NCI-H187 treated with DMSO at 0.1 percent for 48 hours (cell line): ENCODE data around the gene C2CD2L.
"Not testable (repeated sequence)": the region's sequence is repeated elsewhere in the genome, so short reads cannot be mapped to it uniquely, and the experiment has no call there.

Experiments used
- DNase-seq: peaks from one replicate; lab custom pipeline; 2025; lab: John Stamatoyannopoulos, UW

The C2CD2L gene

DNA sequence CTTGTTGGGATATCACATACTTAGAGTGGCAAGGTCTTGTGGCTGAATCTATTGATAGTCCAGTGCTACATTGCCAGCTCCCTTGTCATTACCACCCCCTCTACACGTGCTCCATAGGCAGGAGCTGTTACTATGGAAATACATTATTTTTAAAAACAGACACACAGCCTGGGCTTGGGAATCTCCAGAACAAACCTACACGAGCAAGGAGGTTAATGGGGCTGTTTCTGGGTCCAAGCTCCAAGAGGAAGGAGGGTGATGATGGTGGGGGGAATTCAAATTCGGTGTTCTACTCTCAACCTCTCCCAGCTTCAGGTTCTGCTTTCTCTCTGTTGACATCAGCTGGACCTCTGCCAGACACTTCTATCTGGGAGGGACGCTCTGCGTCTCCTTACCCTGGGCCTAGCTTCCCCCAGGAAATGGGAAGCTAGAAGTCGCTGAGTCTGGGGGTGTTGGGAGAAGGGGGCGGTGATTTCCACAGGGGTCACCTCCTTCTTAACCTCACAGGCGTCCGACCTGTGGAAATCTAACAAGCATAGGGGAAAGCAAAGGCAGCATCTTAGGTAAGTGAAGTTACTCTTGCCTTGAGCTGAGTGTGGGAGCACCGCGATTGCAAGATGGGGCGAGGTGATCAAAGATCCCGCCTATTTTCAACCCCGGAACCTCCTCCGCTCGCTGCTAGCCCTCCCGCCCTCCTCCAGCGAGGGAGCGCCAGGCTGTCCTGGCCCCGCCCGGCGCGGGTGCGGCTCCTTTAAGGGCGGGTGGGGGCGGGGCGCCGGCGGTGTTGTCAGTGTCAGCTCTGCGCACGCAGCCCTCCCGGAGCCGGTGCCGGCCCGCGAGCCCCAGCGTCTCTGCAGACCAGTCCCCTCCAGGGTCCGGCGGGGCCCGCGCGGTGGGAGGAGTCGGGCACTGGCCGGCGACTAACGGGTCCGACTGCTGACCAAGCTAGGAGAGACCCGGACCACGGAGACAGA is at the start of gene C2CD2L:
TSS of gene C2CD2L (plus strand) at position 781 of the 974 bp plus-strand sequence. CDS start 398 bp downstream, outside the sequence.
- DNase-seq: peak; percentile 43

DNA sequence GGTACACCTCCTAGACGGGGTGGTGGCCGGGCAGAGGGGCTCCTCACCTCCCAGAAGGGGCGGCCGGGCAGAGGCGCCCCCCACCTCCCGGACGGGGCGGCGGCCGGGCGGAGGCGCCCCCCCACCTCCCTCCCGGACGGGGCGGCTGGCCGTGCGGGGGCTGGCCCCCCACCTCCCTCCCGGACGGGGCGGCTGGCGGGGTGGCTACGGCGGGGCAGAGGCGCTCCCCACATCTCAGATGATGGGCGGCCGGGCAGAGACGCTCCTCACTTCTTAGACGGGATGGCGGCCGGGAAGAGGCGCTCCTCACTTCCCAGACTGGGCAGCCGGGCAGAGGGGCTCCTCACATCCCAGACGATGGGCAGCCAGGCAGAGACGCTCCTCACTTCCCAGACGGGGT is 48.0 kb upstream of the C2CD2L start:
- not testable (repeated sequence) for DNase-seq

DNA sequence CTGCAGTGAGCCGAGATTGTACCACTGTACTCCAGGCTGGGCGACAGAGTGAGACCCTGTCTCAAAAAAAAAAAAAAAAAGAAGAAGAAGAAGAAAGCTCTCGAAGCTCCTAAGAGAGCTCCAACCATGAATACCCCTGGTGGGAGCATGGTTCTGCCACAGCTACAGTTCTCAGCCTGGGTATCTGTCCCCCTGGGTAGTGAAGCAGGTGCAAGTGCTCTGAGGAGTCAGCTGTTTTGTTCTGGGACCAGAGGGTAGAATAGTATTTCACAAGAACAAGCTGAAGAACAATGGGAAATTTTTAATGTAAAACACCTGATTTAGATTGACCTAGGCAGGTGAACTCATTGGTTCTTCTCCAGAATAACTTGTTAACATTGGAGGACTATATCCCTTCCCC is 45.9 kb upstream of the C2CD2L start:
- DNase-seq: no peak

DNA sequence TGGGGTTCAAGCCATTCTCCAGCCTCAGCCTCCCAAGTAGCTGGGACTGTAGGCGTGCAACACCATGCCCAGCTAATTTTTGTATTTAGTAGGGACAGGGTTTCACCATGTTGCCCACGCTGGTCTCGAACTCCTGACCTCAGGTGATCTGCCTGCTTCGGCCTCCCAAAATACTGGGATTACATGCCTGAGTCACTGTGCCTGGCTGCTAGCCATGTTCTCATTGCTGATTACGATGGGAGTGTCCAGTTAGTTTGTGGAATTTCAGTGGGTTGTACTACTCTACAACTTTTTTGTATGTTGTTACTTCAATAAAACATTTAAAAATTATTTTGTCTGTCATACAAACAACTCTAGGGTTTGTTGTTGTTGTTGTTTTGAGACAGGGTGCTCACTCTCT is 44.4 kb upstream of the C2CD2L start:
- no peak for DNase-seq

DNA sequence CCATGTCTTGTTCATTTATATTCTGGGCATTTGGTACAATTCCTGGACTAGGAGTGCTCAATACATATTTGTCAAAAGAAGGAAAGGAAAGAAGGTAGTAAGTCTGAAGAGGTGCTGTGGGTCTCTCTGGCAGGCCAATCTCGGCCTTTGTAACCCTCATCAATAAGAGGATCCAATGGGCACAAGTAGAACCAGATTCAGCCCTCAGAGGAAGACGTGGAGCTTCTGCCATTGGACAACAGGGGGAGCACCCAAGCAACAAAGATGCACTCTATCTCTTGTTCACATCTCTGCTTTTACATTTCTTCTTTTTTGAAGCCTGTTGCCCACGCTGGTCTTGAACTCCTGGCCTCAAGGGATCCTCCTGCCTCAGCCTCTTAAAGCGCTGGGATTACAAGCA is 41.8 kb upstream of the C2CD2L start:
- no peak for DNase-seq

DNA sequence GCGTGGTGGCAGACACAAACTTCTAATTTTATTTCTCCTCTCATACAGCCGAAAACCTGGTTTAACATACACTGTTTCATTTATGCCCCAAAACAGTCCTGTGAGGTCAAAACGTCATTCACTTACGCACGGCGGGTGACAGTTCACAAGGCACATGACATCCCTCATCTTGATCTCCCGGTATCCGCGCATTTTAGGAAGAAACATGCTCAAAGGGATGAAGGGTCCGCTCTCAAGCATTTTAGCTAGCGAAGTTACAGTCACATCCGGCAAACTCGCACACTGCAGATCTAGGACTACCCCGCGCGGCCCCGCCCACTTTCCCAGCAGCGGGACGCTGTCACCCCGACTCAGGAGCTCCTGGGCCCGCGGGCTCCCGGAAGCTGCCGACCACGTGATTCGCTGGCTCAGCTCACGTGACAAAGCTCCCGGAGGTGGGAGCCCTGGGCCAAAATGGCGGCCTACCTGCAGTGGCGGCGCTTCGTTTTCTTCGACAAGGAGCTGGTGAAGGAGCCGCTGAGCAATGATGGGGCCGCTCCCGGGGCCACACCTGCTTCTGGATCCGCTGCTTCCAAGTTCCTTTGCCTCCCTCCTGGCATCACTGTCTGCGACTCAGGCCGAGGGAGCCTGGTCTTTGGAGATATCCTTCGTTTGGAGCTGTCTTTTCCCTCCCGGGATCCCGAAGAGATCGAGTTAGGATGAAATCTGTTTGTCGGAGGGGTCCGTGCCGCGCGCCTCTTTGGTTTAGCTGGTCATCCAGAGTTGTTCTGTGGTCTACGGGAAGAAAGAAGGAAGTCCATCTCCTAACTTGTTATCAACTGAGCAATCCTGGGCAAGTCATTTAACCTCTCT is 39.5 kb upstream of the C2CD2L start, which contains the start of gene VPS11:
TSS of gene VPS11 (plus strand) at position 448 of the 852 bp plus-strand sequence. CDS start at position 454, 6 bp downstream.
- DNase-seq: peak; percentile 69

DNA sequence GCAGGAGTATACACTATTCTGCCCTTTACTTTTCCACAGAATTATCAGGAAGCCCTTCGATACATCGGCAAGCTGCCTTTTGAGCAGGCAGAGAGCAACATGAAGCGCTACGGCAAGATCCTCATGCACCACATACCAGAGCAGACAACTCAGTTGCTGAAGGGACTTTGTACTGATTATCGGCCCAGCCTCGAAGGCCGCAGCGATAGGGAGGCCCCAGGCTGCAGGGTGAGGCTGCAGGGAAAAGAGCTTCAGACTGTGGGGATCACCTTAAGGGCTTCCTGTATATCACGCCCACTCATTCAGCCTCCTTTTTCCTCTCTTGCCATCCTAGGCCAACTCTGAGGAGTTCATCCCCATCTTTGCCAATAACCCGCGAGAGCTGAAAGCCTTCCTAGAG is 29.3 kb upstream of the C2CD2L start:
- DNase-seq: no peak

DNA sequence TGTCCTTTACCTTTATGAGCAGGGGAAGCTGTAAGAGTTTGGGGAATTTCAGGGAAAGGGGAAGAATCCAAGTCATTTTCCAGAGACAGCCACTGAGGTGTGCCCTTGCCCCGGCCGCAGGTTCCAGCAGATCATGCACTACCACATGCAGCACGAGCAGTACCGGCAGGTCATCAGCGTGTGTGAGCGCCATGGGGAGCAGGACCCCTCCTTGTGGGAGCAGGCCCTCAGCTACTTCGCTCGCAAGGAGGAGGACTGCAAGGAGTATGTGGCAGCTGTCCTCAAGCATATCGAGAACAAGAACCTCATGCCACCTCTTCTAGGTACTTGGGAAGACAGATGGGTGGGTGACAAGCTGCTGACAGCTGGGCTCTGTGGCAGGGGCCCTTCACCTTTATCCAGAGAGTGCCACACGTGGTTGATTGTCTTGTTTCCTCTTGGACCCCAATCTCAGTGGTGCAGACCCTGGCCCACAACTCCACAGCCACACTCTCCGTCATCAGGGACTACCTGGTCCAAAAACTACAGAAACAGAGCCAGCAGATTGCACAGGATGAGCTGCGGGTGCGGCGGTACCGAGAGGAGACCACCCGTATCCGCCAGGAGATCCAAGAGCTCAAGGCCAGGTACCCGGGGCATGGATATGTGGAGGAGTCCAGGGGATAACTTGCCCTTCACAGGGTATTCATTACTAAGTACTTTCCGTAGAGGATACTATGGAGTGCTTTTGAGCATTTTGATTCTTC is 28.3 kb upstream of the C2CD2L start:
- no peak for DNase-seq

DNA sequence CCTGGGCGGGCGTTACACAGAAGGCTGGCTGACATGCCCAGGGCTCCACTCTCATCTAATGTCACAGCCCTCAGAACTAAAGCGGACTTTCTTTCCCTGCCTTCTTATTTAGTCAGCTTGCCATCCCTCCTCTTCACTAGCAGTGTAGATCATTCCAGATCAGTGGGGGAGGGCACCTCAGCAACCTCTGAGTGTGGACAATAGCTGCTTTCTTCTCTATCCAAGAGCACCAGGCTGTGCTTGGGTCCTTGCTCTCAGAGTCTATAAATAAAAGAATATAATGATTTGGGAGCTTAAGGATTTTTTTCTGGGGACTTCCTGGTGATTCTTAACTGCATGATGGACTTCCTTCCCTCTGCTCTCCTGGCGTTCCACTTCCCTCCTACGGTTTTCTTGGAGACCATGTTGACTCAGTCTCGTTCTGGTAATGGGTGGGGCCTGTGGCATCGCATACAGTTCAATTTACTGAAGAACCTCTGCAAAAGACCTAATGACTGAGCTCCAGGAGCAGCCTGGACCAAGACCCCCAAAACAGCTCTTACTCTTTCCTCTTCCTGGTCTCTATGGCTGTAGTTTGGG is 25.4 kb upstream of the C2CD2L start:
- DNase-seq: no peak

DNA sequence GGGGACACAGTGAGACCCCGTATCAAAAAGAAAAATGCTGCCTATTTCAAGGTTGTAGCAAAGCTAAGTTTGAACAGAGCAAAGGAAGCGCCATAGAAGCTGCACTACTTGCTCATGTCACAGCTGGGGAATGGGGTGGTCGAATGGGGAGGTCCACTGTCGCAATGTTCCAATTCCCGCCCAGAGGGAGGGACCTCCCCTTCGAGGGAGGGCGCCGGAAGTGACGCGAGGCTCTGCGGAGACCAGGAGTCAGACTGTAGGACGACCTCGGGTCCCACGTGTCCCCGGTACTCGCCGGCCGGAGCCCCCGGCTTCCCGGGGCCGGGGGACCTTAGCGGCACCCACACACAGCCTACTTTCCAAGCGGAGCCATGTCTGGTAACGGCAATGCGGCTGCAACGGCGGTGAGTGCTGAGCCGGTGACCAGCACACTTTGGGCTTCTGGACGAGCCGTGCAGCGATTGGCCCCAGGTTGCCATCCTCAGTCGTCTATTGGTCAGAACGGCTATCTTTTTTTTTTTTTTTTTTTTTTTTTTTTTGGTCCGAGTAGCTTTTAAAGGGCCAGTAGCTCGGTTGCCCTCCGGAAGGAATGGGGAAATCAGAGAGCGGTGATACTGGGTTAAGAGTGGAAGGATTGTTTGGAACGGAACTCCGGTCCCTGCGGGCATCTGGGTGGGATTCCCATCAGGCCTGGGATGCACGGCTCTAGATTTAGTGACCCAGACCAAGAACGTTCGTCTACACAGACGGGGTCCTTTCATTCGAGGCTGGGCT is 22.3 kb upstream of the C2CD2L start, which contains the start of gene HMBS:
TSS of gene HMBS (plus strand) at position 219 of the 774 bp plus-strand sequence. CDS start at position 372, 153 bp downstream.
- DNase-seq: peak; percentile 74

DNA sequence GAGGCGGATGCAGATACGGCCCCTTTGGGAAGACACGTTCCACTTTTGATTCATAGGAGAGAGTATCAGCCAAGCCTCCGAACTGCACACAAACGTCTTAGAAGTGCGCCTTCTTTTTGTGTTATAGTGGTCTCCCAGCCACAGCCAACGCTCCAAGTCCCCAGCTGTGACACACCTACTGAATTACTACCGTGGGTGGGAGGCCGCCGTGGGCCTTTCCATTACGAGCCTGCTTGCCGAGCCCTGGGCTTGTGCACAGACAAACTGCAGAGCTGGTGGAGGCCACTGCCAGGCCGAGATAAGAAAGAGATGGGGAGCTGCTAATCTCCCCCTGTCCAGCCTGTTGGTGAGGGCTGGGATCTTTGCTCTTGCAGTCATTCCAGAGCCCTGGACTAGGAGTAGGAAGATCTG is 21.7 kb upstream of the C2CD2L start:
- no peak for DNase-seq

DNA sequence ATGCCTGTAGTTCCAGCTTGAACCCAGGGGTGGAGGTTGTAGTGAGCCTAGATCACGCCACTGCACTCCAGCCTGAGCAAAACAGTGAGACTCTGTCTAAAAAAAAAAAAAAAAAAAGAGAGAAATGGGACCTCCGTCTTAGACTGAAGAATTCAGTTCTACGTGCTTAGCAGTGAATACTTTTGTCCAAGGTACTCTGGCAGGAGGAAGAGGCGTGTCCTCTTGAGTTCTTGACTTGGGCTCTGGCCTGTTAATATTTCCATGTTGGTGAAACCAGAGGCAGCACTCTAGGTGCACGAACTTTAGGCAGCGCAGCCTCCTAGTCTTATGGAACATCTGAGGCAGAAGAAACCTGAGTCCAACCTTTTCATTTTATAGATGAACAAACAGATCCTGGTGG is 20.0 kb upstream of the C2CD2L start:
- DNase-seq: no peak

DNA sequence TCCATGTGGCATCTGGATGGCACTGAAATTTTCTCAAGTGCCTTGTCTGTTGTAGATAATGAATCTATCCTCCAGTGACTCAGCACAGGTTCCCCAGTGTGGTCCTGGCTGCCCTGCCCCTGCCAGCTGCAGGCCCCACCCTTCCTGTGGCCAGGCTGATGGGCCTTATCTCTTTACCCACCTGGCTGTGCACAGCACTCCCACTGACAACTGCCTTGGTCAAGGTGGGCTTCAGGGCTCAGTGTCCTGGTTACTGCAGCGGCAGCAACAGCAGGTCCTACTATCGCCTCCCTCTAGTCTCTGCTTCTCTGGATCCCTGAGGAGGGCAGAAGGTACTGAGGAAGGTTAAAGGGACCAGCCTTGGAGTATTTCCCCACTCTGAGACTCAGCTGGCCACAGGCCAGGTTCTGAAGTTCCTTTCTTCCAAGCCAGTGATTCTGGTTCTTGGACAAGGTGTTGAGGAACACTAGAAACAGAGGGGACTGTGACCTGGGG is 19.4 kb upstream of the C2CD2L start:
- no peak for DNase-seq

DNA sequence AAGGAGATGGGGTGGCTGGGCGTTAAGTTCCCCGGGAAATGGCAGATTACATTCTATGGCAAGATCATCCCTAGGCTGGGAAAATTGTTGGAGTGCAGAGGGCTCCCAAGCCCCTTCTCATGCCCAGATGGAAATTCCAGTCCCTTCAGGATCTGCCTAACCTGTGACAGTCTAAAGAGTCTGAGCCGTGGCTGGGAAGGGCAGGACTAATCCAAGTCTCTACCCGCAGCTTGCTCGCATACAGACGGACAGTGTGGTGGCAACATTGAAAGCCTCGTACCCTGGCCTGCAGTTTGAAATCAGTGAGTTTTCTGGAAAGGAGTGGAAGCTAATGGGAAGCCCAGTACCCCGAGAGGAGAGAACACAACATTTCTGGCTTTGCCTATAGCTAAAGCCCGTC is 18.7 kb upstream of the C2CD2L start:
- DNase-seq: no peak

DNA sequence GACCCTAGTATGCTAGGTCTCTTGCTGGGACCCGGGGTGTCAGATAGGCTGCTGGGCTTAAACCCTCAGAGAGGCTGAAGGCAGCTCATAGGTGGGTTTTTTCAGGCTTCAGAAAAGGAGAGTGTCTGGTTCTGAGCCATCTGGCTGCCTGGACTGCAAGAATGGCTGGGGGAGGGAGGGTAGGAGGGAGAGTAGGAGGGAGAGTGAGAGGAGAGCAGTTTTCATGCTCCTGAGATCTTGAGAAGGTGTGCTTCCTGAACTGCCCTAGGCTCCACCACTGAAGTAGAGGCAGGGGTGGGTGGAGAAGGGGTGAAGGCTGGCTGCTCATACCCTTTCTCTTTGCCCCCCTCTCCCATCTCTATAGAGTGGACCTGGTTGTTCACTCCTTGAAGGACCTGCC is 17.8 kb upstream of the C2CD2L start:
- no peak for DNase-seq

DNA sequence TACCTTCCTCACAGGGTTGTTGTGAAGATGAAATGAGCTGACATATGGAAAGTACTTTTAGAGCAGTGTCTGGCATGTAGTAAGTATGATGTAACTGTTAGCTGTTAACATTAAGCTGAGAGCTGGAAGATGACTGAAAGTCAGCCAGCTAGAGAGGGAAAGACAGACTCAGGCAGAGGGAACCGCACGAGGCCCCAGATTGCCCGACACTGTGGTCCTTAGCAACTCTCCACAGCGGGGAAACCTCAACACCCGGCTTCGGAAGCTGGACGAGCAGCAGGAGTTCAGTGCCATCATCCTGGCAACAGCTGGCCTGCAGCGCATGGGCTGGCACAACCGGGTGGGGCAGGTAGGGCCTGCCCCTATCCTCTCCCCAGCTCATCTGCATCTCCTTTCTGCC is 16.0 kb upstream of the C2CD2L start:
- no peak for DNase-seq

DNA sequence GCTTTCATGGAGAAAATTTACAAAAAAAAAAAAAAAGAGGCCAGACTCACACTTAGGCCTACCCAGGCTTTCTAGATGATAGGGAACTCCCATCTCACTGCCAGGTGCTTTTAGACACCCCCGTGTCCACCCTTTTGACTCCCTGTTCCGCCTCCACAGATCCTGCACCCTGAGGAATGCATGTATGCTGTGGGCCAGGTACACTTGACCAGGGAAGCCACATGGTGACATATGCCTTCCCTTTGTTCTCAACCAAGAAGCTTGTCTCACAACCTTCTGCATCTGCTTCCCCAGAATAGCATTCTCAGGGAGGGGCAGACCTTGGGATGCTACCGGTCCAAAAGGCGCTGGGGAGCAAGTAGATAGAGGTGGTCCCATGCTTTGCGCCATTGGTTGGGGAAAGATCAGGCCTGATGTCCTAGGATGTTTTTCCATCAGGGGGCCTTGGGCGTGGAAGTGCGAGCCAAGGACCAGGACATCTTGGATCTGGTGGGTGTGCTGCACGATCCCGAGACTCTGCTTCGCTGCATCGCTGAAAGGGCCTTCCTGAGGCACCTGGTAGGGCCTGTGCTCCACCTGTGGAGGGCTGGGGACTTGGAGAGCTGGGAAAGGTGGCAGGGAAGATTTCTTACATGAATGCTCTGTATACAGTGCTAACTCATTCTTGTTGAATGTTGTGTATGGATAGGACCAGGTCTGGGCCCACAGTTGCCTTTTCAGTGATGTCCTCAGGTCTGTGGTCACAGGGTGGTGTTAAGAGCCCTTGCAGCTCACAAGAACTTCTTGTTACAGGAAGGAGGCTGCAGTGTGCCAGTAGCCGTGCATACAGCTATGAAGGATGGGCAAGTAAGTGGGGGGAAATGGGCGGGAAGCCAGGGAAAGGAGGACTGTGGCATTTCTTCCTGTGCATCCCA is 14.9 kb upstream of the C2CD2L start:
- DNase-seq: no peak

DNA sequence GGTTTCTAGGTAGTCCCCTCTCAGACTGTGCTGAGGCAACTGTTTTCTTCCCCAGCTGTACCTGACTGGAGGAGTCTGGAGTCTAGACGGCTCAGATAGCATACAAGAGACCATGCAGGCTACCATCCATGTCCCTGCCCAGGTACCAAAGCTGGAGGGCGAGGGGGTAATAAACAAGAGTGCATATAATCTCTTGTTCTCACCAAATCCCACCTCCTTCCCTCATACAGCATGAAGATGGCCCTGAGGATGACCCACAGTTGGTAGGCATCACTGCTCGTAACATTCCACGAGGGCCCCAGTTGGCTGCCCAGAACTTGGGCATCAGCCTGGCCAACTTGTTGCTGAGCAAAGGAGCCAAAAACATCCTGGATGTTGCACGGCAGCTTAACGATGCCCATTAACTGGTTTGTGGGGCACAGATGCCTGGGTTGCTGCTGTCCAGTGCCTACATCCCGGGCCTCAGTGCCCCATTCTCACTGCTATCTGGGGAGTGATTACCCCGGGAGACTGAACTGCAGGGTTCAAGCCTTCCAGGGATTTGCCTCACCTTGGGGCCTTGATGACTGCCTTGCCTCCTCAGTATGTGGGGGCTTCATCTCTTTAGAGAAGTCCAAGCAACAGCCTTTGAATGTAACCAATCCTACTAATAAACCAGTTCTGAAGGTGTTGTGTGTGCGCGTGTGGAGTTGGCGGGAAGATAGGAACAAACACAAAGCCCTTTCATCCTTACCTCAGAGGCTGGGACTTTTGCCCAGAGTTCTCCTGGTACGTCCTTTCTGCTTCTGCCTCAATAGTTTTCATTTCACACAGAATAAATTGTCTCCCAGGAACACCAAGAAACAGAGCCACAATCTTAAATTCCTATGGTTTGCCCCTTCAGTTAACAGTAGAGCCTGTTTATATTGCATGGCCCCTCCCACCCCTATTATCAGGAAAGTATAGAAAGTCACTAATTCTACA is 14.0 kb upstream of the C2CD2L start:
- no peak for DNase-seq
